ENCODE data around the gene PHF21B. TPM values are rescaled to one million over a fixed set of nuclear protein-coding genes. Genes with fewer than 3 reads are reported as not detected.

The PHF21B gene
- total and polyA plus RNA-seq, 12 donors: 0.07 to 0.98 (median 0.50) TPM; not detected in 4

DNA sequence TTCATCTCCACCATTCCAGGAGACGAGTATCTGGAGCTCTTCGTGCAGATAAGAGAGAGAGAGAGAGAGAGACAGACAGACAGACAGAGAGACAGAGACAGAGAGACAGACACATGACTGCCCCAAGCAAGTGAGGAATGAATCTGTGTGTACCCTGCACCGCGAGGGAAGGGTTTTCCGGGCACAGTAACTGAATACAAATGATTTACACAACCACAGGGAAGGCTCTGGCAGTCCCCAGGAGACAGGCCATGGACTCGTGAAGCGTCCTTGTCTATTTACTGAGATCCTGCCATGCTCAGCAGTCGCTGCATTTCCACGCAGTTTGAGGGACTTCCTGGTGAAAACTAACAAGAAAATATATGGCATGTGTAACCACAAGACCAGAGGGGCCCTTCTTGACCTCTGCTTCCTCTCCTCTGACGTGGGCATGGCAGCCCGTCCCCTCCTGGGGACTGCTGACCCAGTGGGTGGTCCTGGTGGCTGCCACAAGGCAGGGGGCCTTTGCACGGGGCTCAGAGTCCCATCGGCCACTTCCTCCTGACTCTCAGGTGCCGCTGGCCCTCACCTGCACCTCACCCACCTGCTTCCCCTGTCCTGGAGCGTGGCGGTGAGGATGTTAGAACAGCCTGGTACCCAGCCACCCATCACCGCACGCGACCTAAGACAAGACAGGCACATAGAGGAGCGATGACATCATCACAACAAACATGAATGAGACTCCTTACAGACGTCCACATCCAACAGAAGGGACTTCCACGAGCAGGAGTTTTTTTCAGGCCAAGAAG, 75.9 kb downstream of the PHF21B start:
- no peak overlapping the region for H3K27ac ChIP-seq
- WGBS, 2 donors: 60 to 68% methylated on average over 22 of the region's 22 CpGs
- H3K9me3 ChIP-seq: no peaks in the 10 kb centered on the region
- H3K4me3 ChIP-seq: no peak overlapping the region
- no peak for TF ChIP-seq CTCF (IDR thresholded peaks at IDR 0.05)
- DNase-seq: no peak
- no peak for ATAC-seq
- intact Hi-C loops (cut with DNase I): no loop called here
- no peaks in the 10 kb centered on the region for H3K27me3 ChIP-seq
- H3K4me1 ChIP-seq: peaks cover 0 to 18% (median 3%) of the 10 kb centered on the region in 9 donors
- no peaks in the 10 kb centered on the region for H3K36me3 ChIP-seq

DNA sequence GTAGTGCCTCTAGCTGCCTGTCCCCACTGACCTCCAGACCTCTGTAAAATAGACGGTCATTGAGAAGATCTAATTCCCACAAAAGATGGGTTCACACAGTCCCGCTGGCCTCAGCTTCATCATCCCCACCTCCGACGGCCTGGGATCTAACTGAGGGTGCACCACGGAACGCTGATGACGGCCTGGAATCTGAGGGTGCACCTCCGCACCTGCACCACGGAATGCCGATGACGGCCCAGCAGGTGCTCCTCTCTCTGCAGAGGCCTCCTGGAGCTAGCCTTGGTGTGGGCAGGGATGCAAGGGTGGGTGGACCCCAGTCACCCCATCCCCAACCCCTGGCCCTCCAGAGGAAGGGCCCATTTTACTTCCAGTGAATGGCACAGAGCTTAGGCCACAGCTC, 77.3 kb downstream of the PHF21B start:
- intact Hi-C loops (cut with DNase I): no loop called here
- peaks cover 0 to 18% (median 3%) of the 10 kb centered on the region in 9 donors for H3K4me1 ChIP-seq
- DNase-seq (no peak), ATAC-seq (no peak)
- WGBS, 2 donors: 91 to 96% methylated on average over 11 of the region's 11 CpGs
- H3K27me3 ChIP-seq: no peaks in the 10 kb centered on the region
- no peaks in the 10 kb centered on the region for H3K9me3 ChIP-seq
- H3K36me3 ChIP-seq: no peaks in the 10 kb centered on the region
- no peak for TF ChIP-seq CTCF (IDR thresholded peaks at IDR 0.05)
- no peak overlapping the region for H3K27ac ChIP-seq
- no peak overlapping the region for H3K4me3 ChIP-seq

DNA sequence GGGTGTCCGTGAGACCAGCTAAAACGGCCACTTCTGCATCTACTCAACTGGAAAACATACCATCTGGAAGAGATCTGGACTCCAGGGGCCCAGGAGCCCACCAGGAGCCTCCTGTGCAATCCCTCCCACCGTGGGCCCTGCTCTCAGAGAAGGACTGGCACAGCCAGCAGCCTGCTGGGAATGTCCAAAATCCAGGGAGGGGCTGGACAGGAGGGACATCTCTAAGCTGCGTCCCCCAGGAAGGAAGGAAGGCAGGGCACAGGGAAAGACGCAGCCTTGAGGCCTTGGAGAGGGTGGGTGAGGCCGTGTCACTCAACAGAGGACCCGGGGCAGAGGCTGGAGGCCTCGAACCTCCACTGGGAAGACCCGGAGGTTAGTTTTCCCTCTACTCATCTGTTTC, 78.0 kb downstream of the PHF21B start:
- no peaks in the 10 kb centered on the region for H3K36me3 ChIP-seq
- intact Hi-C loops (cut with DNase I): no loop called here
- no peak for TF ChIP-seq CTCF (IDR thresholded peaks at IDR 0.05)
- ATAC-seq (no peak), DNase-seq (no peak)
- peak overlapping the region in 3 of 10 donors; percentile 67 to 83 (median 70) for H3K27ac ChIP-seq
- no peaks in the 10 kb centered on the region for H3K27me3 ChIP-seq
- H3K9me3 ChIP-seq: no peaks in the 10 kb centered on the region
- H3K4me1 ChIP-seq: peaks cover 0 to 18% (median 3%) of the 10 kb centered on the region in 9 donors
- no peak overlapping the region for H3K4me3 ChIP-seq
- 78 to 82% methylated on average over 9 of the region's 9 CpGs for WGBS, 2 donors

DNA sequence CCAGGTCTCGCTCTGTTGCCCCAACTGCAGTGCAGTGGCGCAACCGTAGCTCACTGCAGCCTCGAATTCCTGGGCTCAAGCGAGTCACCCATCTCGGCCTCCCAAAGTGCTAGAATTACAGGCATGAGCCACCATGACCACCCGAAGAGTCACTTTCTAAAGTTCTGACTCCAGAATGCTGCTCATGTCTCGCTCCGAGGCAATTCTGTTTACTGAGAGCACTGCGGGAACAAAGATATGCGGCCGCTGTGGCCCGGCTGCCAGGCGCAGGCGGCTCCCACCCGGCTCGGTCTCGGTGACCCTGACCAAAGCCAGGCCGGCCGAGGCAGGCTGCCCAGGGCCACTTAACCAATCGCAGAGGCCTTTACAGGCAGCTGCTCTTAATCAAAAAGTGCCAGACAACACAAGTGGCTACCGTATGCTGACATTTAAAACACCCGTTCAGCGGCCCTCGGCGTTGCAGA, 78.7 kb downstream of the PHF21B start:
- H3K27ac ChIP-seq: peak overlapping the region in 9 of 10 donors; percentile 44 to 83 (median 71)
- no peak for TF ChIP-seq CTCF (IDR thresholded peaks at IDR 0.05)
- intact Hi-C loops (cut with DNase I): no loop called here
- H3K36me3 ChIP-seq: no peaks in the 10 kb centered on the region
- DNase-seq: peak; percentile 76 to 78
- H3K4me3 ChIP-seq: peak overlapping the region in 1 of 10 donors; percentile 13
- ATAC-seq: peak; percentile 79 to 96 (median 92)
- peaks cover 0 to 16% (median 3%) of the 10 kb centered on the region in 9 donors for H3K4me1 ChIP-seq
- no peaks in the 10 kb centered on the region for H3K27me3 ChIP-seq
- no peaks in the 10 kb centered on the region for H3K9me3 ChIP-seq
- WGBS, 2 donors: 41 to 44% methylated on average over 26 of the region's 26 CpGs

All from heart right ventricle (tissue), 16 donors.